ENCODE measurements around the gene ARAP1. TPM values are rescaled to one million over a fixed set of nuclear protein-coding genes. Genes with fewer than 3 reads are reported as not detected.

ARAP1 gene
- total RNA-seq, 2 donors from 2014 or later, result 70.4 to 89.8 TPM

GRCh38 chr11:72710278-72710677, 41.9 kb downstream of the ARAP1 start:
- intact Hi-C loops (cut with DNase I), result no loop called here
- DNase-seq, result no peak
- H3K27me3 ChIP-seq, result no peaks in the 10 kb centered on the region
- H3K9ac ChIP-seq (ENCODE audit: low read depth in 2 of 2, low read length in 2 of 2), result no peak overlapping the region
- peaks cover 5% of the 10 kb centered on the region for H3K36me3 ChIP-seq
- H3K4me1 ChIP-seq, result no peaks in the 10 kb centered on the region
- no peaks in the 10 kb centered on the region for H3K9me3 ChIP-seq
- TF ChIP-seq, protein P1, sequence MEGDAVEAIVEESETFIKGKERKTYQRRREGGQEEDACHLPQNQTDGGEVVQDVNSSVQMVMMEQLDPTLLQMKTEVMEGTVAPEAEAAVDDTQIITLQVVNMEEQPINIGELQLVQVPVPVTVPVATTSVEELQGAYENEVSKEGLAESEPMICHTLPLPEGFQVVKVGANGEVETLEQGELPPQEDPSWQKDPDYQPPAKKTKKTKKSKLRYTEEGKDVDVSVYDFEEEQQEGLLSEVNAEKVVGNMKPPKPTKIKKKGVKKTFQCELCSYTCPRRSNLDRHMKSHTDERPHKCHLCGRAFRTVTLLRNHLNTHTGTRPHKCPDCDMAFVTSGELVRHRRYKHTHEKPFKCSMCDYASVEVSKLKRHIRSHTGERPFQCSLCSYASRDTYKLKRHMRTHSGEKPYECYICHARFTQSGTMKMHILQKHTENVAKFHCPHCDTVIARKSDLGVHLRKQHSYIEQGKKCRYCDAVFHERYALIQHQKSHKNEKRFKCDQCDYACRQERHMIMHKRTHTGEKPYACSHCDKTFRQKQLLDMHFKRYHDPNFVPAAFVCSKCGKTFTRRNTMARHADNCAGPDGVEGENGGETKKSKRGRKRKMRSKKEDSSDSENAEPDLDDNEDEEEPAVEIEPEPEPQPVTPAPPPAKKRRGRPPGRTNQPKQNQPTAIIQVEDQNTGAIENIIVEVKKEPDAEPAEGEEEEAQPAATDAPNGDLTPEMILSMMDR (IDR thresholded peaks at IDR 0.05), result no peak
- no peak overlapping the region for H3K4me3 ChIP-seq
- H3K27ac ChIP-seq, result no peak overlapping the region

- H3K4me1 ChIP-seq, result no peaks in the 10 kb centered on the region
- H3K36me3 ChIP-seq, result peaks cover 5% of the 10 kb centered on the region
- no peak overlapping the region for H3K9ac ChIP-seq (ENCODE audit: low read depth in 2 of 2, low read length in 2 of 2)
- no peak overlapping the region for H3K4me3 ChIP-seq
- DNase-seq, result no peak
- no peaks in the 10 kb centered on the region for H3K27me3 ChIP-seq
- intact Hi-C loops (cut with DNase I), result no loop called here
- TF ChIP-seq, protein P1 (IDR thresholded peaks at IDR 0.05), result no peak
- no peak overlapping the region for H3K27ac ChIP-seq
- H3K9me3 ChIP-seq, result no peaks in the 10 kb centered on the region
These were observed 42.5 kb downstream of the ARAP1 start for GRCh38 chr11:72709478-72710238.

- Histone ChIP-seq H3K36me3 (peaks cover 5% of the 10 kb centered on the region), H3K4me1 (no peaks in the 10 kb centered on the region), H3K9ac (ENCODE audit: low read depth in 2 of 2, low read length in 2 of 2) (no peak overlapping the region), H3K27me3 (no peaks in the 10 kb centered on the region), H3K27ac (no peak overlapping the region), H3K9me3 (no peaks in the 10 kb centered on the region), H3K4me3 (no peak overlapping the region)
- TF ChIP-seq, protein P1 (IDR thresholded peaks at IDR 0.05), result no peak
- no peak for DNase-seq
- intact Hi-C loops (cut with DNase I), result no loop called here
These were observed 45.2 kb downstream of the ARAP1 start for GRCh38 chr11:72707032-72707431.

DNA sequence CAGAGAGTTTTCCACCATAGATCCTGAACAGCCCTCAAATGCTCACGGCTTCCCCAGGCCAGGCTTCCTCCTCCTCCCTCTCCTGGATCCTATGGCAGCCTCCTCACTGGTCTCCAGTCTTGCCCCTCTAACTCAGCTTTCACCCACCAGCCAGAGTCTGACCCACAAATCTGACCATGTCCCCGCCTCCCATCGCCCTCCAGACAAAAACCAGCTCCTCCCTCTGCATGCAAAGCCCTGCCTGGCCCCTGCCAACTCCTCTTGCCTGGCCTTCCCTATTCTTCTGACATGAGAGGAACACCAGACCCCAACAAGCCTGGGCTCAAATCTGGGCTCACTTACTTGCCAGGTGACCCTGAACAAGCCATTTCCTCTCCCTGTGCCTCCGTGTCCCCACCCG, 45.6 kb downstream of the ARAP1 start:
- H3K4me1 ChIP-seq, result no peaks in the 10 kb centered on the region
- intact Hi-C loops (cut with DNase I), result no loop called here
- H3K9ac ChIP-seq (ENCODE audit: low read depth in 2 of 2, low read length in 2 of 2), result no peak overlapping the region
- TF ChIP-seq, protein P1 (IDR thresholded peaks at IDR 0.05), result no peak
- no peak for DNase-seq
- H3K27ac ChIP-seq, result no peak overlapping the region
- H3K27me3 ChIP-seq, result no peaks in the 10 kb centered on the region
- peaks cover 9% of the 10 kb centered on the region for H3K36me3 ChIP-seq
- no peaks in the 10 kb centered on the region for H3K9me3 ChIP-seq
- no peak overlapping the region for H3K4me3 ChIP-seq

- peaks cover 14% of the 10 kb centered on the region for H3K36me3 ChIP-seq
- H3K4me3 ChIP-seq, result no peak overlapping the region
- intact Hi-C loops (cut with DNase I), result no loop called here
- H3K4me1 ChIP-seq, result no peaks in the 10 kb centered on the region
- DNase-seq, result no peak
- no peak overlapping the region for H3K27ac ChIP-seq
- no peak overlapping the region for H3K9ac ChIP-seq (ENCODE audit: low read depth in 2 of 2, low read length in 2 of 2)
- H3K27me3 ChIP-seq, result no peaks in the 10 kb centered on the region
- H3K9me3 ChIP-seq, result no peaks in the 10 kb centered on the region
- TF ChIP-seq, protein P1 (IDR thresholded peaks at IDR 0.05), result no peak
These were observed 46.5 kb downstream of the ARAP1 start for GRCh38 chr11:72705442-72706365.

Data from colonic mucosa (tissue), 4 donors.